Fibroblast of the conjunctiva (primary cell): ENCODE data around the gene DOCK2.

Source experiments
- DNase-seq: peaks from one replicate; pipeline ENCODE4 v3.0.0-alpha.2; 2010; ENCODE audit warnings: low read depth

Gene DOCK2

GRCh38 chr5:169989365-169989764, 352.3 kb downstream of the DOCK2 start:
- no peak for DNase-seq

- no peak for DNase-seq
These were observed 354.2 kb downstream of the DOCK2 start for GRCh38 chr5:169991115-169991869.

GRCh38 chr5:169992789-169993484, 355.9 kb downstream of the DOCK2 start:
- DNase-seq, result no peak

- no peak for DNase-seq
These were observed 356.4 kb downstream of the DOCK2 start for GRCh38 chr5:169993485-169993790.

GRCh38 chr5:169997798-169998197, 360.7 kb downstream of the DOCK2 start:
- DNase-seq, result no peak

GRCh38 chr5:169999621-170000020, 362.5 kb downstream of the DOCK2 start:
- no peak for DNase-seq

- no peak for DNase-seq
These were observed 363.1 kb downstream of the DOCK2 start for GRCh38 chr5:170000155-170000554.

- DNase-seq, result no peak
These were observed 368.9 kb downstream of the DOCK2 start for GRCh38 chr5:170006021-170006420.

- DNase-seq, result no peak
These were observed 371.3 kb downstream of the DOCK2 start for GRCh38 chr5:170008376-170008775.

- DNase-seq, result no peak
These were observed 373.5 kb downstream of the DOCK2 start for GRCh38 chr5:170010595-170010994.

- no peak for DNase-seq
These were observed 374.7 kb downstream of the DOCK2 start for GRCh38 chr5:170011751-170012150.

GRCh38 chr5:170012622-170013021, 375.5 kb downstream of the DOCK2 start:
- DNase-seq, result no peak

- DNase-seq, result no peak
These were observed 383.3 kb downstream of the DOCK2 start for GRCh38 chr5:170020423-170020822.

GRCh38 chr5:170021506-170021905, 384.4 kb downstream of the DOCK2 start:
- DNase-seq, result no peak

- DNase-seq, result no peak
These were observed 388.8 kb downstream of the DOCK2 start for GRCh38 chr5:170025853-170026252.

GRCh38 chr5:170028124-170028523, 391.0 kb downstream of the DOCK2 start:
- no peak for DNase-seq

GRCh38 chr5:170034231-170034630, 397.2 kb downstream of the DOCK2 start:
- DNase-seq, result no peak

- DNase-seq, result no peak
These were observed 401.2 kb downstream of the DOCK2 start for GRCh38 chr5:170038241-170038640.

GRCh38 chr5:170039830-170040229, 402.8 kb downstream of the DOCK2 start:
- DNase-seq, result no peak

- DNase-seq, result no peak
These were observed 409.2 kb downstream of the DOCK2 start for GRCh38 chr5:170046241-170046640.

GRCh38 chr5:170049713-170050112, 412.6 kb downstream of the DOCK2 start:
- no peak for DNase-seq

- DNase-seq, result no peak
These were observed 416.8 kb downstream of the DOCK2 start for GRCh38 chr5:170053896-170054295.

- no peak for DNase-seq
These were observed 418.5 kb downstream of the DOCK2 start for GRCh38 chr5:170055606-170056005.
